Stromal cell of bone marrow (primary cell): Measurements from ENCODE around the gene PIEZO1.

Experiments
- DNase-seq: peaks from one replicate; pipeline ENCODE4 v3.0.0-alpha.2; 2012; ENCODE audit warnings: low read depth

The PIEZO1 gene

GRCh38 chr16:88769617-88770460 is 15.2 kb downstream of the PIEZO1 start:
- no peak for DNase-seq

GRCh38 chr16:88768071-88768783 is 16.8 kb downstream of the PIEZO1 start:
- DNase-seq: peak; percentile 69

- DNase-seq: no peak
Measured at GRCh38 chr16:88767546-88768070, 17.4 kb downstream of the PIEZO1 start.

- no peak for DNase-seq
Measured at GRCh38 chr16:88766975-88767374, 18.0 kb downstream of the PIEZO1 start.

GRCh38 chr16:88764913-88765349 is 20.1 kb downstream of the PIEZO1 start:
- DNase-seq: no peak

GRCh38 chr16:88764080-88764479 is 20.9 kb downstream of the PIEZO1 start:
- DNase-seq: no peak

GRCh38 chr16:88763502-88764053 is 21.4 kb downstream of the PIEZO1 start:
- no peak for DNase-seq

- DNase-seq: no peak
Measured at GRCh38 chr16:88762941-88763340, 22.1 kb downstream of the PIEZO1 start.

GRCh38 chr16:88762258-88762870 is 22.7 kb downstream of the PIEZO1 start:
- DNase-seq: no peak

- no peak for DNase-seq
Measured at GRCh38 chr16:88761830-88762229, 23.2 kb downstream of the PIEZO1 start.

GRCh38 chr16:88761143-88761534 is 23.9 kb downstream of the PIEZO1 start:
- no peak for DNase-seq

- no peak for DNase-seq
Measured at GRCh38 chr16:88760424-88761142, 24.4 kb downstream of the PIEZO1 start.

GRCh38 chr16:88759976-88760350 is 25.1 kb downstream of the PIEZO1 start:
- no peak for DNase-seq

GRCh38 chr16:88759245-88759975 is 25.6 kb downstream of the PIEZO1 start:
- DNase-seq: no peak

GRCh38 chr16:88758944-88759244 is 26.1 kb downstream of the PIEZO1 start:
- DNase-seq: no peak

- DNase-seq: no peak
Measured at GRCh38 chr16:88758227-88758943, 26.6 kb downstream of the PIEZO1 start.

GRCh38 chr16:88755745-88756443 is 29.1 kb downstream of the PIEZO1 start:
- DNase-seq: no peak

- no peak for DNase-seq
Measured at GRCh38 chr16:88754912-88755744, 29.9 kb downstream of the PIEZO1 start.
